GM19351 (cell line): ENCODE results near the gene B3GALT6.
"Not testable (repeated sequence)": the region's sequence is repeated elsewhere in the genome, so short reads cannot be mapped to it uniquely, and the experiment has no call there.

Experiments used
- ATAC-seq: cut with Tn5 transposase; IDR thresholded peaks from one replicate; pipeline ENCODE4 v1.9.1; 2021; ENCODE audit warnings: mild to moderate bottlenecking, moderate library complexity; ENCODE audit not compliant: unreplicated experiment

B3GALT6 gene

GRCh38 chr1:1232208-1232795 lies at the start of gene B3GALT6:
B3GALT6 (plus strand) TSS chr1:1232237; CDS start chr1:1232279, 42 bp downstream.
- no peak for ATAC-seq

DNA sequence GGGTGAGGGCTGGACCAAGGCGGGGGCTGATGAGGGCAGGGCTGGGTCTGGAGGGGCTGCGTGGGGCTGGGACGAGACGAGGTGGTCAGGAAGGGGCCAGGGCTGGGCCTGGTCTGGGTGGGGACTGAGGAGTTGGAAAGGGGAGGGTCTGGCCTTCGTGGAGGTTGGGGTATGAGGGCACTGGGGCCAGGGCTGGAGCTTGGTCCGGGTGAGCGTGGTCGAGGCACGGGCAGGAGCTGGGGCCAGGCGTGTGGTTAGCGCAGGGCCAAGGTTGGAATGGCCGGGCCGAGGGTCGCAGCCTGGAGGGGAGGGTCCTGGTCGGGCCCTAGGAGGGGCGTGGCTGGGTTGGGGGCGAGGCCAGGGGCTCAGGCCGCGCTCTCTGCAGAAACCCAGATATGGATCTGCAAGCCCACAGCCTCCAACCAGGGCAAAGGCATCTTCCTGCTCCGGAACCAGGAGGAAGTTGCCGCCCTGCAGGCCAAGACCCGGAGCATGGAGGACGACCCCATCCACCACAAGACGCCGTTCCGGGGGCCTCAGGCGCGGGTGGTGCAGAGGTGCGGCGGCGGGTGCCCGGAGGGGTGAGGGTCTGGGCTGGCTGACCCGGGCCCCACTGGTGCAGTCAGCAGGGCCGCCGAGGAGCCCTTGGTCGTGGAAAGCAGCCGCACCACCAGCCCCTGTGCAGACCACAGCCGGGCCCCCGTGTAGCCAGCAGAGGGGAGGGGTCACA lies 49.4 kb upstream of the B3GALT6 start:
- no peak for ATAC-seq

DNA sequence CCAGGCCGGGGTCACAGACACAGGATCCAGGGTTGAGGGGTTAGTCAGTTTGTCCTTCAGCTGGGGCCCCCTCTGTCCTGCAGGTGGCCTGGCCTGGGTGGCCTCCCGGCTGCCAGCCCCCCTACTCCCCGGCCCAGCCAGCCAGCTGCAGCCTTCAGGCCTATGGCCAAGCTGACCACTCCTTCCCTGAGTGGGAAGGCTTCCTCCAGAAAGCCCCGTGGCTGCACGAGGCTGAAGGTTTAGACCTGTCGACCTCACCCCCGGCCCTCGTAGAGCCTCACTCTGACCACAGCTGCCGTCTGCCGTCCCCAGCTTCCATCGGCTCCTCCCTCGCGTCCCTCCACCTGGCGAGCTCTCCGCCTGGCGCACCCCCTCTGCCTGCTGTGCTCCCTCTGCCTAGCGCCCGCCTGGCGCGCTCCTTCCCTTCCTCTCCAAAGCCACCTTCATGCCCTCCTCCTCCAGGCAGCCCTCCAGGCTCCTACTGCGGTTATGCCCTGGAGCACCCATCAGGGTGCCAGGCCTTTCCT lies 48.8 kb upstream of the B3GALT6 start:
- no peak for ATAC-seq

- no peak for ATAC-seq
Observed at GRCh38 chr1:1183833-1184775, 47.9 kb upstream of the B3GALT6 start.

- no peak for ATAC-seq
Observed at GRCh38 chr1:1185101-1185765, 46.8 kb upstream of the B3GALT6 start.

DNA sequence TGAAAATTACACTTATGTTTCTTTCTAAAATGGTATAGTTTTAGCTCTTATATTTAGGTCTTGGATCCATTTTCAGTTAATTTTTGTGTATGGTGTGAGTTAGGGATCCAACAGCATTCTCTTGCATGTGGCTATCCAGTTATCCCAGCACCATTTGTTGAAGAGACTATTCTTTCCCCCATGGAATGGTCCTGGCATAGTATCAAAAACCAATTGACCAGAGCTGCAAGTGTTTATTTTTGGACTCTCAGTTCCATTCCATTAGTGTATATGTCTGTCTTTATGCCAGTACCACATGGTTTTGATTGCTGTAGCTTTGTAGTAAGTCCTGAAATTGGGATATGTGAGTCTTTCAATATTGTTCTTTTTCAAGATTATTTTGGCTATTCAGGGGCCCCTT lies 44.1 kb upstream of the B3GALT6 start:
- no peak for ATAC-seq

GRCh38 chr1:1189111-1189510 lies 42.9 kb upstream of the B3GALT6 start:
- ATAC-seq = no peak

DNA sequence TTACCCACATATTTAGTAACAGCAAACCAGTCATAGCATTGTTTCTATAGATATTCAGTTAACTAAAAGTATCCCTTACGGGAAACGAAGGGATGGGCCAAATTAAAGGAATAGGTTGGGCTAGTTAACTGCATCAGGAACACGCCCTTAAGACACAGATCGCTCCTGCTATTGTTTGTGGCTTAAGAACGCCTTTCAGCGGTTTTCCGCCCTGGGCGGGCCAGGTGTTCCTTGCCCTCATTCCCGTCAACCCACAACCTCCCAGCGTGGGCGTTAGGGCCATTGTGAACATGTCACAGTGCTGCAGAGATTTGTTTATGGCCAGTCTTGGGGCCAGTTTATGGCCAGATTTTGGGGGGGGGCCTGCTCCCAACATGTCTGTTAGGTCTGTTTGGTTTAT lies 40.3 kb upstream of the B3GALT6 start:
- no peak for ATAC-seq

DNA sequence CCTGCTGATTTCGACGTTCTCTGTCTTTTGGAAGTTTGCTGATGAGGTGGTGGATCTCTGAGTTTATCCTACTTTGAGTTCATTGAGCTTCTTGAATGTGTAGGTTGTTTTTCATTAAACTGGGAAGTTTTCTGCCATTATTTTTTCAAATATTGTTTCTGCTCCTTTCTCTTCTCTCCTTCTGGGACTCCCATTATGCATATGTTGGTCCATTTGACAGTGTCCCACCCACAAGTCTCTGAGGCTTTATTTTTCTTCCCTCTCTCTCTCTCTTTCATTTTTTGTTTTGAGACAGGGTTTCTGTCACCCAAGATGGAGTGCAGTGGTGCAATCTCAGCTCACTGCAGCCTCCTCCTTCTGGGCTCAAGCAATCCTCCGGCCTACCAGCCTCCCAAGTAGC lies 37.3 kb upstream of the B3GALT6 start:
- ATAC-seq = no peak

DNA sequence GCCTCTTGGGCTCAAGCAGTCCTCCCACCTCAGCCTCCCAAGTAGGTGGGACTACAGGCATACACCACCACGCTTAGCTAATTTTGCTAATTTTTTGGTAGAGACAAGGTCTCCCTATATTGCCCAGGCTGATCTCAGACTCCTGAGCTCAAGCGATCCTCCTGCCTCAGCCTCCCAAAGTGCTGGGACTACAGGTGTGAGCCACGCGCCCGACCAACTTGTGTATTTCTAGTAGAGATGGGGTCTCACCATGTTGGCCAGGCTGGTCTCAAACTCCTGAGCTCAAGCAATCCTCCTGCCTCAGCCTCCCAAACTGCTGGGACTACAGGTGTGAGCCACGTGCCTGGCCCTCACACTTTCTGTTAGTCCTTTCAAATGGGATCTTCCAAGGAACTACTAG lies 36.3 kb upstream of the B3GALT6 start:
- ATAC-seq = not testable (repeated sequence)

DNA sequence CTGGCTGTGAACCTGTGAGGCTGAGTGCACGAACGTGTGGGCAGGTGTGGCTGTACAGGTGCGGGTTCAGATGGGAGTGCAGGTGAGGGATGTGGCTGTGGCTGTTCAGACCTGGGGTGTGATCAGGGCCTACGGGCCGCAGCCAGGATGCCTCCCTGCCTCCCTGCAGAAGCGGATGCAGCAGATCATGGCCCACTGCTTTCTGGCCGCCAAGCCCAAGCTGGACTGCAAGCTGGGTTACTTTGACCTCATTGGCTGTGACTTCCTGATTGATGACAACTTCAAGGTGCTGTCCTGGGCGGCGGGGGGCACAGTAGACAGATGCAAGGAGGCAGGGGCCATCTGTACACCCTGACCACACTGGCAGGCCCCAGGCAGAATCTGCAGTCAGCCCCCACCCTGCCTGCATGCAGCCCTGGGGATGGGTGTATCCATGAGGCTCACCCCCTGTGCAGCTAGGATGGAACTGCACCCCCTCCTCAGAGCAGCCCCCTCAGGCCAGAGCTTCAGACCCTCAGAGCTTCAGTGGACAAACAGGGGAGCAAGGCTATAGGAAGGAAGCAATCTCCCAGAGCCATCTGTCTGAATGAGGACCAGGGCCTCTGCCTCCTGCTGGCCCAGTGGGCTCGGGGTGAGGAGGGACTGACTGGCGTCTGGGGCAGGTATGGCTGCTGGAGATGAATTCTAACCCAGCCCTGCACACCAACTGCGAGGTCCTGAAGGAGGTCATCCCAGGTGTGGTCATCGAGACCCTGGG lies 35.4 kb upstream of the B3GALT6 start:
- ATAC-seq = no peak

GRCh38 chr1:1197188-1197500 lies 34.9 kb upstream of the B3GALT6 start:
- ATAC-seq = no peak

DNA sequence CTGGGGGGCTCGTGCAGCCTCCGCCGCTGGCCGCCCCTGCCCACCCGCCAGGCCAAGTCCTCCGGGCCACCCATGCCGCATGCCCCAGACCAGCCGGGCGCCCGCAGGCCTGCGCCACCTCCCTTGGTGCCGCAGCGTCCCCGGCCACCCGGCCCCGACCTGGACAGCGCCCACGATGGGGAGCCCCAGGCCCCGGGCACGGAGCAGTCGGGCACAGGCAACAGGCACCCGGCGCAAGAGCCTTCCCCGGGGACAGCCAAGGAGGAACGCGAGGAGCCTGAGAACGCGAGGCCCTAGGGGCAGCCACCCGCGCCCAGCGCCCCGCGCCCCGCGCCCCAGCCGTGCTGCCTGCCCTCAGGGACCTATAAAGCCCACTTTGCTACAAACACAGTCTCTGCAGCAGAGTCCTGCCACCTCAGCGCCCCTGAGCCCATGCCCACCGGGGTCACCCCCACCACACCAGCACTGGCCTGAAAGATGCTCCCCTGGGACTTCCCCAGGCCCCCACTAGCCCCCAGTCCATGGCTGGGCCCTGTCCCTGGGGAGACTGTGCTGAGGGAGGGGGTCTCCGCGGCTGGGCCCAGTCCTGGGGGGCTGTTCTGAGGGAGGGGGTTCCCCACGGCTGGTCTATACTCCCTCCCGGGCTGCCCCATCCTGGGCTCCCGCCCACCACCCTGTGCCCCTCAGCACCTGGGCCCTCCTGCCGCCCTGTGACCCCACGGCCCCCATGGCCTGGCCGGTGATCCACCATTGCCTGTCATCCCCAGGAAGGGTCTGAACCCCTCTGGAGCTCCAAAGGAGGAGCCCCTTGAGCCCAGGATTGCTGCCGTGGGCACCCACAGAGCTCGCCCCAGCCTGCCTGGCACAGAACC lies 34.2 kb upstream of the B3GALT6 start:
- no peak for ATAC-seq

- no peak for ATAC-seq
Observed at GRCh38 chr1:1198423-1199140, 33.5 kb upstream of the B3GALT6 start.

DNA sequence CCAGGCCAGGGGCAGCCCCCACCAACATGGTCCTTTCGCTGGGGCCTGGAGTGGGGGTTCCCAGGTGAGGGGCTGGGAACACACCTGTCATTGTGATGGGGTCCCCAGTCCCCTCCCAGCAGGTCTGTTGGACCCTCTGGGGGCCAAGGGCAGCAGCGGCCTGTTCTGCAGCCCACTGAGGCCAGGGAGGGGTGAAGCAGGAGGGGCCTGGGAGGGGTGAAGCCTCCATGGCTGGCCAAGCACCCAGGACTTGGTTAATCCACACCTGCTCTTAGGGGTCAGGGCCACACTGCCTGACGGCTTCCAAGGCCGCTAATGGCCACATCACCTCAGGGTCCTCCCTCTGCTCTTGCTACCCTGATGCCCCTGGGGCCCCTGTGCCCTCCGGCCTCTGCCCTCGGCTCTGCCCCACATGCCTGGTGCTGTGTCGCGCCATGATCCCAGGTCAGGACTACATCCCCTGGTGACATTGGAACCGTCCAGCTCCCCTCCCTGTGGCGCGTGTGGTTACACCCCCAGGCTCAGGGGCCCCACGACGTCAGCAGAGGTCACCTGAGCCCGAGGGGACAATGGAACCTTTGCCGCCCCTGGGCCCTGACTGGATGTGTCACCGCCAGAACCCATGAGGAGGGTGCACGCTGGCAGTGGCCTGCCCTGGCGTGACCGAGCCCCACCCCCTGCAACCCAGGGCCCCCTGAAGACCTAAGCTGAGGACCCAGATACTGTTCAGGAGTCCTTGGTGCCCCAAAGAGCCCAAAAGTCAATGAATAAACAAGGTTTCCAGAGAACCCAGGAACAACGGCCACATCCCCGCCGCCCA lies 32.7 kb upstream of the B3GALT6 start:
- ATAC-seq = no peak

- ATAC-seq = no peak
Observed at GRCh38 chr1:1199961-1200875, 31.8 kb upstream of the B3GALT6 start.
